Measurements from ENCODE around the gene SDK2.

SDK2 gene

GRCh38 chr17:73346501-73347162 lies 297.6 kb downstream of the SDK2 start:
- no peak overlapping the region for H3K4me3 ChIP-seq (ENCODE audit: low read depth, low read length)
- TF ChIP-seq, protein P1, sequence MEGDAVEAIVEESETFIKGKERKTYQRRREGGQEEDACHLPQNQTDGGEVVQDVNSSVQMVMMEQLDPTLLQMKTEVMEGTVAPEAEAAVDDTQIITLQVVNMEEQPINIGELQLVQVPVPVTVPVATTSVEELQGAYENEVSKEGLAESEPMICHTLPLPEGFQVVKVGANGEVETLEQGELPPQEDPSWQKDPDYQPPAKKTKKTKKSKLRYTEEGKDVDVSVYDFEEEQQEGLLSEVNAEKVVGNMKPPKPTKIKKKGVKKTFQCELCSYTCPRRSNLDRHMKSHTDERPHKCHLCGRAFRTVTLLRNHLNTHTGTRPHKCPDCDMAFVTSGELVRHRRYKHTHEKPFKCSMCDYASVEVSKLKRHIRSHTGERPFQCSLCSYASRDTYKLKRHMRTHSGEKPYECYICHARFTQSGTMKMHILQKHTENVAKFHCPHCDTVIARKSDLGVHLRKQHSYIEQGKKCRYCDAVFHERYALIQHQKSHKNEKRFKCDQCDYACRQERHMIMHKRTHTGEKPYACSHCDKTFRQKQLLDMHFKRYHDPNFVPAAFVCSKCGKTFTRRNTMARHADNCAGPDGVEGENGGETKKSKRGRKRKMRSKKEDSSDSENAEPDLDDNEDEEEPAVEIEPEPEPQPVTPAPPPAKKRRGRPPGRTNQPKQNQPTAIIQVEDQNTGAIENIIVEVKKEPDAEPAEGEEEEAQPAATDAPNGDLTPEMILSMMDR (IDR thresholded peaks at IDR 0.05; ENCODE audit: low read depth, low read length) = no peak
- no peaks in the 10 kb centered on the region for H3K9me3 ChIP-seq
- DNase-seq = no peak
- H3K27me3 ChIP-seq = no peaks in the 10 kb centered on the region
- peaks cover 23% of the 10 kb centered on the region for H3K4me1 ChIP-seq
- no peaks in the 10 kb centered on the region; the same call in 1 of the 2 replicates for H3K36me3 ChIP-seq

DNA sequence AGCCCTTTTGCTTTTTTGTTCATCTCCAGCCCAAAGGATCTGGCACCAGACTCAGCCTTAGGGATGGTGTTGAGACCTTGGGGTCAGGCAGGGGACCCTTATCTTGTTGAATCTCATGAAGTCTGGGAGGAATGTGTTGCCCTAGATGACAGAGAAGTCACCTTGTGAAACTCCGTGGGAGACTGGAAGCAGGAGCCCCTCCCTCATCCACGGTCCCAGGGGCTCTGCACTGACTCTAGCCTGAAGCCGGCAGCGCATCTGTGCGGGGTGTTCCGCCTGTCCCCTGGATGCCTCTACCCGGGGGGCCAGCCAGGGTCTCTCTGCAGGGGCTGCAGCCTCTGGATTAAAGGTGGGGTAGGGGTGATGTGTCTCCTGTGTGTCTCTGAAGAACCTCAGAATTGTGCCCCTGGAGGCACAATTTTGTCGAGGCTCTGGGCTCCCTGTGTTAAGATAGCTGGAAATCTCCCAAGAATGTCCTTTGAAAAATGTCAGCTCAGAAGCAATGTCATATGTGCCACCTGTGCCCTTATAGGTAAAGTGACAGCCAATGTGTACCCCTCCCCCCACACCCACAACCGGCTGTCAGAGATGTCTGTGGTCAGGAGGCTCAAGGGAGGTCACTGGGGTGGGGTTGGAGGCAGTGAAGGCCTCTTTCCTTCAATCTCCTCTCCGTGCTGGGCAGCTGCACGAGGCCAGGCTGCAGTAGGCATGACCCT lies 300.3 kb downstream of the SDK2 start:
- Histone ChIP-seq H3K9me3 (no peaks in the 10 kb centered on the region), H3K36me3 (no peaks in the 10 kb centered on the region), H3K4me1 (peaks cover 28% of the 10 kb centered on the region), H3K27me3 (no peaks in the 10 kb centered on the region), H3K4me3 (ENCODE audit: low read depth, low read length) (peak overlapping the region; percentile 29; the same call in 1 of the 2 replicates)
- TF ChIP-seq, protein P1 (IDR thresholded peaks at IDR 0.05; ENCODE audit: low read depth, low read length) = no peak
- peak; percentile 48 for DNase-seq

- TF ChIP-seq, protein P1 (IDR thresholded peaks at IDR 0.05; ENCODE audit: low read depth, low read length) = no peak
- Histone ChIP-seq H3K9me3 (no peaks in the 10 kb centered on the region), H3K36me3 (no peaks in the 10 kb centered on the region), H3K27me3 (no peaks in the 10 kb centered on the region), H3K4me3 (ENCODE audit: low read depth, low read length) (peak overlapping the region; percentile 29; the same call in 1 of the 2 replicates), H3K4me1 (peaks cover 28% of the 10 kb centered on the region)
- DNase-seq = peak; percentile 92
These were observed 301.0 kb downstream of the SDK2 start for GRCh38 chr17:73343168-73343634.

DNA sequence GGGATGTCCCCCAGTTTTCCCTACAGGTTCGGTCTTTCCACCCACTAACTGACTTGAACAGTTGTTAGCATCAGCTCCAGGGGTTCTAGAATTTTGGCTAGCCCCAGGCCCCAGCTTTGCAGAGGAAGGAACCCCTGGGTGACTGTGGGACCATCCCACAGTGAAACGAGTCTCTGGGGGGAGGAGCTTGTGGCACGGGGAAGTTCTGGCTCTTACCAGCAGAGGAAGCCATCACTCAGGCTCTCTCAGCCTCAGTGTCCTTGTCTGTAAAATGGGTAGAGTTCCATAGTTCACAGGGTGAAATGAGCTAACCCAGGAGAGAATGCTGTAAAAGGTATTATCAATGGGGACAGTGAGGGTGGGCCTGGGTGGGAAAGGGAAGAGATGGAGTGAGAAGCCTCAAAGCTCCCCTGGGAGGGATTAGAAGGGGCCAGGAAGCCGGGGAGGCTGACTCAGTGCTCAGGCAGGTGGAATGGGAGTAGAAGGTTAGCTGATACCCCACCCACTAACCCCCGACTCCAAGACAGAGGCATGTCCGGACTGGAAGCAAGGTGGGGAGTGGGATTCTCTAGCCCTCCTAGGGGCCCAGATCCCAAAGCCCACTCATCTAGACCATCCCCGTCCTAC lies 301.6 kb downstream of the SDK2 start:
- Histone ChIP-seq H3K9me3 (no peaks in the 10 kb centered on the region), H3K4me3 (ENCODE audit: low read depth, low read length) (peak overlapping the region; percentile 5; the same call in 1 of the 2 replicates), H3K27me3 (no peaks in the 10 kb centered on the region), H3K36me3 (no peaks in the 10 kb centered on the region), H3K4me1 (peaks cover 28% of the 10 kb centered on the region)
- DNase-seq = no peak
- TF ChIP-seq, protein P1 (IDR thresholded peaks at IDR 0.05; ENCODE audit: low read depth, low read length) = no peak

- no peak overlapping the region for H3K4me3 ChIP-seq (ENCODE audit: low read depth, low read length)
- peaks cover 28% of the 10 kb centered on the region for H3K4me1 ChIP-seq
- DNase-seq = peak; percentile 77
- H3K9me3 ChIP-seq = no peaks in the 10 kb centered on the region
- no peaks in the 10 kb centered on the region for H3K36me3 ChIP-seq
- TF ChIP-seq, protein P1 (IDR thresholded peaks at IDR 0.05; ENCODE audit: low read depth, low read length) = no peak
- H3K27me3 ChIP-seq = no peaks in the 10 kb centered on the region
These were observed 302.2 kb downstream of the SDK2 start for GRCh38 chr17:73342050-73342522.
